ENCODE data around the gene MBNL2.

- TF ChIP-seq EZH2phosphoT487 (IDR thresholded peaks at IDR 0.05; ENCODE audit: borderline replicate concordance, low read length) (no peak), CTCF (conservative IDR thresholded peaks at IDR 0.05; ENCODE audit: low read depth, low read length) (no peak), EZH2 (IDR thresholded peaks at IDR 0.05; ENCODE audit: low read length, unreplicated experiment) (no peak)
Measured at GRCh38 chr13:97313551-97314260, 91.6 kb downstream of the MBNL2 start.

Data from PC-3 (cell line).